ENCODE results near the gene COL7A1. TPM values are rescaled to one million over a fixed set of nuclear protein-coding genes. Genes with fewer than 3 reads are reported as not detected.

The COL7A1 gene
- total and polyA plus RNA-seq, 2 of the 8 experiments (the other 6 are each of a cell fraction or from before 2014, with no cell fraction given), result 10.7 to 13.9 TPM

DNA sequence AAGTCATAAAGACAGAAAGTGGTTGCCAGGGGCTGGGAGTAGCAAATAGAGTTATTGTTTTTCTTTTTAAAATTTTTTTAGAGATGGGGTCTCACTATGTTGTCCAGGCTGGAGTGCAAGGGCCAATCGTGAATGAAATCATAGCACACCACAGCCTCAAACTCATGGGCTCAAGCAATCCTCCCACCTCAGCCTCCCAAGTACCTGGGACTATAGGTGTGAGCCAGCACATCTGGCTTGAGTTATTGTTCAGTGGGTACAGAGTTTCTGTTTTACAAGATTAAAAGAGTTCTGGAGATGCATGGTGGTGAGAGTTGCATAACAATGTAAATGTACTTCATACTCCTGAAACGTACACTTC, 62.2 kb downstream of the COL7A1 start (continued):
- TF ChIP-seq CHD7 (IDR thresholded peaks at IDR 0.05; ENCODE audit: insufficient replicate concordance, low read length) (no peak), ZNF274 (IDR thresholded peaks at IDR 0.05; ENCODE audit: borderline replicate concordance, extremely low read depth, low read length) (no peak), KDM1A (IDR thresholded peaks at IDR 0.05; ENCODE audit: borderline replicate concordance, low read length) (no peak), TCF12 (IDR thresholded peaks at IDR 0.05; ENCODE audit: low read depth, low read length) (no peak), BRCA1 (IDR thresholded peaks at IDR 0.05; ENCODE audit: low read depth, low read length) (no peak), EP300 (IDR thresholded peaks at IDR 0.05; ENCODE audit: borderline replicate concordance in 1 of 2, low read depth in 2 of 2, low read length in 2 of 2) (no peak), MAFK (IDR thresholded peaks at IDR 0.05; ENCODE audit: low read depth, low read length) (no peak)

All from H1 (cell line).